ENCODE results near the gene PSRC1. TPM values are rescaled to one million over a fixed set of nuclear protein-coding genes. Genes with fewer than 3 reads are reported as not detected.

The PSRC1 gene
- total RNA-seq, 2 donors from 2014 or later = 2.4 to 2.5 TPM

GRCh38 chr1:109261006-109261405 is 21.9 kb downstream of the PSRC1 start:
- no peaks in the 10 kb centered on the region for H3K27me3 ChIP-seq (replicated peaks; ENCODE audit: insufficient read depth)
- ATAC-seq (ENCODE audit: insufficient number of reproducible peaks, low FRiP score, low read depth) (no peak), DNase-seq (ENCODE audit: low spot score) (no peak)
- H3K4me1 ChIP-seq (ENCODE audit: control insufficient read depth in 1 of 2, low read depth in 2 of 2) = no peaks in the 10 kb centered on the region
- no peak for TF ChIP-seq CTCF (IDR thresholded peaks at IDR 0.05)
- no peak overlapping the region for H3K27ac ChIP-seq
- no peaks in the 10 kb centered on the region for H3K36me3 ChIP-seq
- H3K4me3 ChIP-seq = no peak overlapping the region
- no peaks in the 10 kb centered on the region for H3K9me3 ChIP-seq

- Histone ChIP-seq H3K4me3 (no peak overlapping the region), H3K27me3 (replicated peaks; ENCODE audit: insufficient read depth) (no peaks in the 10 kb centered on the region), H3K27ac (no peak overlapping the region), H3K4me1 (ENCODE audit: control insufficient read depth in 1 of 2, low read depth in 2 of 2) (no peaks in the 10 kb centered on the region), H3K36me3 (no peaks in the 10 kb centered on the region), H3K9me3 (no peaks in the 10 kb centered on the region)
- no peak for TF ChIP-seq CTCF (IDR thresholded peaks at IDR 0.05)
- DNase-seq (ENCODE audit: low spot score) (no peak), ATAC-seq (ENCODE audit: insufficient number of reproducible peaks, low FRiP score, low read depth) (no peak)
These were observed 23.0 kb downstream of the PSRC1 start for GRCh38 chr1:109259674-109260557.

- Histone ChIP-seq H3K27ac (no peak overlapping the region), H3K9me3 (no peaks in the 10 kb centered on the region), H3K27me3 (replicated peaks; ENCODE audit: insufficient read depth) (no peaks in the 10 kb centered on the region), H3K4me3 (no peak overlapping the region), H3K4me1 (ENCODE audit: control insufficient read depth in 1 of 2, low read depth in 2 of 2) (peaks cover 5 to 10% of the 10 kb centered on the region in 2 donors), H3K36me3 (no peaks in the 10 kb centered on the region)
- no peak for ATAC-seq (ENCODE audit: insufficient number of reproducible peaks, low FRiP score, low read depth)
- TF ChIP-seq CTCF (IDR thresholded peaks at IDR 0.05) = no peak
- no peak for DNase-seq (ENCODE audit: low spot score)
These were observed 24.2 kb downstream of the PSRC1 start for GRCh38 chr1:109258481-109259466.

- Histone ChIP-seq H3K4me3 (no peak overlapping the region), H3K27me3 (replicated peaks; ENCODE audit: insufficient read depth) (no peaks in the 10 kb centered on the region), H3K27ac (no peak overlapping the region), H3K9me3 (no peaks in the 10 kb centered on the region), H3K36me3 (no peaks in the 10 kb centered on the region), H3K4me1 (ENCODE audit: control insufficient read depth in 1 of 2, low read depth in 2 of 2) (peaks cover 5 to 18% of the 10 kb centered on the region in 2 donors)
- ATAC-seq (ENCODE audit: insufficient number of reproducible peaks, low FRiP score, low read depth) = no peak
- DNase-seq (ENCODE audit: low spot score) = no peak
- TF ChIP-seq CTCF (IDR thresholded peaks at IDR 0.05) = no peak
These were observed 25.1 kb downstream of the PSRC1 start for GRCh38 chr1:109257682-109258421.
